Hepatocyte (in vitro differentiated cells): Measurements from ENCODE around the gene SNRNP27.
"Not testable (repeated sequence)": the region's sequence is repeated elsewhere in the genome, so short reads cannot be mapped to it uniquely, and the experiment has no call there.

ENCODE experiments used
- CTCF ChIP-seq: fragments of 200-600 bp; sonication (generic); IDR thresholded peaks from 2 replicates; pipeline ENCODE4 v1.5.1; 2016; ENCODE audit warnings: antibody characterized with exemption, mild to moderate bottlenecking; ENCODE audit not compliant: poor library complexity
- EZH2 ChIP-seq: fragments of 200-600 bp; sonication (generic); IDR thresholded peaks from 2 replicates; pipeline ENCODE4 v1.6.1; 2016; ENCODE audit warnings: antibody characterized with exemption, mild to moderate bottlenecking, borderline replicate concordance
- EZH2phosphoT487 ChIP-seq: fragments of 200-600 bp; sonication (generic); IDR thresholded peaks from one replicate; pipeline ENCODE4 v1.6.1; 2018; ENCODE audit warnings: antibody characterized with exemption, mild to moderate bottlenecking, low read depth, moderate library complexity; ENCODE audit not compliant: unreplicated experiment, severe bottlenecking

- not testable (repeated sequence) for TF ChIP-seq CTCF, EZH2, EZH2phosphoT487
Observed at GRCh38 chr2:69892838-69893424, 825 bp upstream of the SNRNP27 start.
